Measurements from ENCODE around the gene PRR22. TPM values are rescaled to one million over a fixed set of nuclear protein-coding genes. Genes with fewer than 3 reads are reported as not detected.
"Not testable (repeated sequence)": the region's sequence is repeated elsewhere in the genome, so short reads cannot be mapped to it uniquely, and the experiment has no call there.

The PRR22 gene
- total RNA-seq, 1 experiment from 2014 or later = 0.07 TPM

GRCh38 chr19:5751709-5752108 lies 32.8 kb downstream of the PRR22 start:
- no peak for DNase-seq (ENCODE audit: low read depth)

- no peak for DNase-seq (ENCODE audit: low read depth)
Measured at GRCh38 chr19:5749505-5749904, 35.0 kb downstream of the PRR22 start.

GRCh38 chr19:5748920-5749319 lies 35.6 kb downstream of the PRR22 start:
- not testable (repeated sequence) for DNase-seq (ENCODE audit: low read depth)

GRCh38 chr19:5744999-5745398 lies 39.5 kb downstream of the PRR22 start:
- DNase-seq (ENCODE audit: low read depth) = not testable (repeated sequence)

GRCh38 chr19:5743630-5744029 lies 40.9 kb downstream of the PRR22 start:
- DNase-seq (ENCODE audit: low read depth) = peak; percentile 27

GRCh38 chr19:5742051-5742450 lies 42.5 kb downstream of the PRR22 start:
- DNase-seq (ENCODE audit: low read depth) = no peak

GRCh38 chr19:5738423-5738822 lies 46.1 kb downstream of the PRR22 start:
- peak; percentile 70 for DNase-seq (ENCODE audit: low read depth)

- not testable (repeated sequence) for DNase-seq (ENCODE audit: low read depth)
Measured at GRCh38 chr19:5733172-5733571, 51.4 kb downstream of the PRR22 start.

Other genes starting within 250 kb of the PRR22 start
- 0.10 and 0.12 TPM in 2 replicates for gene TINCR, start 216.8 kb downstream of the PRR22 start, total RNA-seq (2014; rRNA removed; shearing (Covaris generic))
- gene SAFB2, start 162.0 kb downstream of the PRR22 start, total RNA-seq (2014; rRNA removed; shearing (Covaris generic)) = 12.6 and 21.0 TPM in 2 replicates
- gene SAFB, start 161.7 kb downstream of the PRR22 start, total RNA-seq (2014; rRNA removed; shearing (Covaris generic)) = 10.3 and 27.8 TPM in 2 replicates
- gene MICOS13, start 104.2 kb downstream of the PRR22 start, total RNA-seq (2014; rRNA removed; shearing (Covaris generic)) = 46.6 and 47.0 TPM in 2 replicates
- gene HSD11B1L, start 103.7 kb downstream of the PRR22 start, total RNA-seq (2014; rRNA removed; shearing (Covaris generic)) = 10.7 and 13.7 TPM in 2 replicates
- 734 and 1,196 TPM in 2 replicates for gene RPL36, start 94.5 kb downstream of the PRR22 start, total RNA-seq (2014; rRNA removed; shearing (Covaris generic))
- gene LONP1, start 64.6 kb downstream of the PRR22 start, total RNA-seq (2014; rRNA removed; shearing (Covaris generic)) = 53.1 and 71.2 TPM in 2 replicates
- not detected in 2 replicates for gene CATSPERD, start 64.1 kb downstream of the PRR22 start, total RNA-seq (2014; rRNA removed; shearing (Covaris generic))
- gene DUS3L, start 6.4 kb upstream of the PRR22 start, total RNA-seq (2014; rRNA removed; shearing (Covaris generic)) = 12.7 and 24.7 TPM in 2 replicates
- 0.67 TPM in 1 of 2 replicates, not detected in the other for gene NRTN, start 20.3 kb upstream of the PRR22 start, total RNA-seq (2014; rRNA removed; shearing (Covaris generic))
- gene FUT6, start 55.0 kb upstream of the PRR22 start, total RNA-seq (2014; rRNA removed; shearing (Covaris generic)) = not detected in 2 replicates
- gene FUT3, start 66.7 kb upstream of the PRR22 start, total RNA-seq (2014; rRNA removed; shearing (Covaris generic)) = not detected in 2 replicates
- gene FUT5, start 85.8 kb upstream of the PRR22 start, total RNA-seq (2014; rRNA removed; shearing (Covaris generic)) = not detected in 2 replicates
- gene NDUFA11, start 119.0 kb upstream of the PRR22 start, total RNA-seq (2014; rRNA removed; shearing (Covaris generic)) = 246 and 328 TPM in 2 replicates
- gene VMAC, start 120.1 kb upstream of the PRR22 start, total RNA-seq (2014; rRNA removed; shearing (Covaris generic)) = 1.6 and 4.4 TPM in 2 replicates
- 0.96 and 1.3 TPM in 2 replicates for gene CAPS, start 129.5 kb upstream of the PRR22 start, total RNA-seq (2014; rRNA removed; shearing (Covaris generic))
- gene RANBP3, start 193.4 kb upstream of the PRR22 start, total RNA-seq (2014; rRNA removed; shearing (Covaris generic)) = 115 and 130 TPM in 2 replicates

Data from M059J (cell line).